Measurements from ENCODE around the gene ZBP1.

The ZBP1 gene

GRCh38 chr20:57618091-57618763 is 2.0 kb downstream of the ZBP1 start:
- no peak for DNase-seq (ENCODE audit: low read depth)

- DNase-seq (ENCODE audit: low read depth): no peak
These were observed 3.0 kb downstream of the ZBP1 start for GRCh38 chr20:57617079-57617795.

DNA sequence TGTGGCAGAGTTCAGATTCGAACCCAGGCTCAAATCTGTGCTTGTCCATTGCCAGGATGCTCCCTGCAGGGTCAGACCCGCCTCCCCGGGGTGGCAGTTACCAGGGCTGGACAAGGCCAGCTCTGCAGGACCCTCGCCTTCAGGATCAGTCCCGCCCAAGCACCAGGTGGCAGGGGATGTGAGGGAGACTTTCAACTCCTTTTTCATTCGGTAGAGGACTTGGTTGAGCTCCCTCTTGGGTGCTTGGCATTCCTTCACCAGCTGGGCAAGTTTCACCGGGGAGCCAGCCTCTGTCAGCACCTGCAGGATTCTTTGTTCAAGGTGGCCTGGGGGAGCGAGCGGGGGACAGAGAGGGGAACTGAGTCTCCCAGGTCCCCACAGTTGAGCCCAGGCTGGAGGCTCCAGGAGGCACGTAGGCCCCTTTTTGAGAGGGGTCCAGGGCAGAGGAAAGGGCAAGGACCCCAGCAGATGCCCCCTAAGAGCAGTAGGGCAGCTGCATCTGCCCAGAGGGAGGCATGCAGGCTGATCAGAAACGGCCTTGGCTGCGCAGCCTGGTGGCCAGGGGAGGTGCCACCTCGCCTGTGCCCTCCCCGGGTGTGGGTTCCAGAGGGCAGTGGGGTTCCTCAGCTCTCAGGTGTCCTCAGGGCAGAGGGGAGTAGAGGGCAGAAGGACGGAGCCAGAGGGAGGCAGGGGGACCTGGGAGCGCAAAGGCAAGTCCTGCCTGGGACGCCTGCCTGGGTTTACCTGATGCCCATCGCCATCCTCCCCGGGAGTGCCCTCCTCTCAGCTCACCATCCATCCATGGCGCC is 3.9 kb downstream of the ZBP1 start:
- no peak for DNase-seq (ENCODE audit: low read depth)

- DNase-seq (ENCODE audit: low read depth): no peak
These were observed 4.8 kb downstream of the ZBP1 start for GRCh38 chr20:57615445-57615811.

GRCh38 chr20:57614490-57615444 is 5.5 kb downstream of the ZBP1 start:
- DNase-seq (ENCODE audit: low read depth): no peak

GRCh38 chr20:57613481-57613921 is 6.7 kb downstream of the ZBP1 start:
- no peak for DNase-seq (ENCODE audit: low read depth)

DNA sequence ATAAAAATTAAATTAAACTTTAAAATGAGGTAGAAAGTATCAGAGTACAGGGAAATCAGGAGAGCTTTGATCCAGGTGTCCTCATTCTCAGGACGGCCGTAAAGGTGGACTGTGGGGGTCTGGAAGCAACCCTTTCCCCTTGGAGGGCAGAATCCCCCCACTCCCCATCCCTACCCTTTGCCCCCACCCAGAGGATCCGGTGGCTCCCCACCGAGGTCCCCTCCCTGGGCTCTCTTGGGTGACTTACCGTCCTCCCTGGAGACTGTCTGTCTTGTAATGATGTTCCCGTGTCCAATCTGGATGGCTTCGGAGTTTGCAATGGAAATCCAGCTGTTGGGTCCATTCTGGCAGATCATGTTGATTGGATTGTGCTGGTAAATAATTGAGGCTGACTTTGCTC is 7.3 kb downstream of the ZBP1 start:
- no peak for DNase-seq (ENCODE audit: low read depth)

- DNase-seq (ENCODE audit: low read depth): no peak
These were observed 7.8 kb downstream of the ZBP1 start for GRCh38 chr20:57612436-57612835.

GRCh38 chr20:57611586-57612311 is 8.5 kb downstream of the ZBP1 start:
- no peak for DNase-seq (ENCODE audit: low read depth)

- DNase-seq (ENCODE audit: low read depth): no peak
These were observed 9.8 kb downstream of the ZBP1 start for GRCh38 chr20:57610261-57610952.

DNA sequence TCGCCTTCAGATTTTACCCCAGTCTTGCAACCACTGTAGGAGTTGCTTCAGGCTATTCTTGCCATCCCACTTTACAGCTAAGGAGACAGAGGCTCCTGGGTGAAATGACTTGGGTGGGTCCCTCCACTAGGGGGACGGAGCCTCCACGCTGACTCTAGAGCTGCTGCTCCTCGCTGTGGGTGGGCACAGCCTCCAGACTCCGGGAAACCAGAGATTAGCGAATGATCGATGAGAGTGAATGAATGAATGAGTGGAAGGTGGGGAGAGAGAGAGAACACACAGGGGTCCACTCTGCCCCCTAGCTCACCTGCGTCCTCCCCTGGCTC is 10.4 kb downstream of the ZBP1 start:
- no peak for DNase-seq (ENCODE audit: low read depth)

DNA sequence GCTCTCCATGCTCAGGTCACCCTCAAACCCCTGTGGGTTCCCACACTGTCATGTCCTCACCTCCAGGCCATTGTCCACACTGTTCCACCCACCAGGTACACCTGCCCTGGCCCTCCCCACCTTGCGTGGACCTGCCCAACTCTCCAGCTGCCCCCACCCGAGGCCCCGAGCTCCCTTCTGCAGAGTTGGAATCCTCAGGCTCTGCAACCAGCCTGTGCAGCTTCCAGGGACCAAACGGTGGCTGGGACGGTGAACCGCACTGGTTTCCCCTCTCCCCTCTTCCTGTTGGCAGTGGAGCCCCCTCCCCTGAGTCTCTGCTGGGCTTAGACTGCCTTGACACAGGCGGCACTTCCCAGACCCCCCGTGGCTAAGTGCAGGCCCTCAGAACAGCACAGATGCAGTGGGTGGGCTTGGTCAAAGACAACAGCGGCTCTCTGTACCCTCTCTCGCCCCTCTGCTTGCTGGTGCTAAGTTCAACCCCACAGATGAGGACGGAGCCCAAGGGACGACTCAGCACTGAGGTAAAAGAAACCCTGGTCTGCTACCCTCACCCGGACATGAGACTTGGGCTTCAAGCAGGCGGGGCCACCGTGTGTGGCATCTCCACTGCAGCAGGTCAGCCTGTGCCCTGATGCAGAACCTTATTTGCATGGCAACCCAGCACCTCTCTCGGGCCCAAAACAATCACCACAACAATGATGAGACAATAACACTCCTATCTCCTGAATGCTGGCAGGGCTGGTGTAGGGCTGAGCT is 11.0 kb downstream of the ZBP1 start:
- DNase-seq (ENCODE audit: low read depth): no peak

GRCh38 chr20:57608516-57608915 is 11.7 kb downstream of the ZBP1 start:
- no peak for DNase-seq (ENCODE audit: low read depth)

- DNase-seq (ENCODE audit: low read depth): no peak
These were observed 14.3 kb downstream of the ZBP1 start for GRCh38 chr20:57605878-57606277.

DNA sequence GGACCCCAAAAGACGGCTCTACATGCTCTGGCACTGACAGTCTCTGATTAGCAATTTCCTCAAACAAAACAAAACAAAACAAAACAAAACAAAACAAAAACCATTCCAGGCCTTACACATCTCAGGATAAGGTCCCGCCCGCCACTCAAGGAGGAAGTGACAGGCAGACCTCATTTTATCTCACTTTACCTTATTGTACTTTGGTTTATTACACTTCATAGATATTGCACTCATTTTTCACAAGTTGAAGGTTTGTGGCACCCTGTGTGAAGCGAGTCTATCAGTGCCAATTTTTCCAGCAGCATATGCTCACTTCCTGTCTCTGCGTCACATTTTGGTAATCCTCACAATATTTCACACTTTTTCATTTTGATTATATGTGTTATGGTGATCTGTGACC is 15.2 kb downstream of the ZBP1 start:
- no peak for DNase-seq (ENCODE audit: low read depth)

DNA sequence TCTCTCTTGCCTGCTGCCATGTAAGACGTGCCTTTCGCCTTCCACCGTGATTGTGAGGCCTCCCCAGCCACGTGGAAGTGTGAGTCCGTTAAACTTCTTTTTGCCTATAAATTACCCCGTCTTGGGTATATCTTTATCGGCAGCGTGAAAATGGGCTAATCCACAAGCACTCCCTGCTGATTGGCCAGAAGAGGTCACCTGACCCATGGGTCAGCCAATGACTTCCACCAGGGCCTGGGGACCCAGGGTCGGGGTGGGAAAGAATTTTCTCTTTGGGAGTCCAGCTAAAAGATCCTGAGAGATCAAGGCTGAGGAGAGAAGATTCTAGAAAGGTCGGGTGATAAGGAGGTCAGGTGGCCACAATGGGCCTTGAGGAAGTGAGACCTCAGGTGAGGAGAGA is 17.1 kb downstream of the ZBP1 start:
- no peak for DNase-seq (ENCODE audit: low read depth)

DNA sequence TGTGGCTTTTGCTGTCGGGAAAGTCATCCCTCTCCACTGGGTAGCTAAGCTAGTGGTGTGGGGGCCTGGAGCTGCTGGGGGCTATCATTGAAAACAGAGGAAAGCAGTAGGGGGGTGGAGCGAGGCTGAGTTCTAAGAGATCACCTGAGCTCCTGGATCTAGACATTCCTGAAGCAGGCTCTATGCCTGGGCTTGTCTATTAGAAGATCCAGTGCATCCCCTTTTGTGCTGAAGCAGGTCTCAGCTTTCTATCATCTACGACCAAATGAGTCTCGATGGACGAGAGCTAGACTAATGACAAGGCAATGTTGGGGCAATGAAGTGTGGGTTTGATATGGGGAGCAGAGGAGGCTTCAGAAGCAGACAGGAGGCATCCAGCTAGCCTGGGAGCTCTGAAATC is 18.5 kb downstream of the ZBP1 start:
- DNase-seq (ENCODE audit: low read depth): no peak

- DNase-seq (ENCODE audit: low read depth): no peak
These were observed 19.0 kb downstream of the ZBP1 start for GRCh38 chr20:57601211-57601570.

DNA sequence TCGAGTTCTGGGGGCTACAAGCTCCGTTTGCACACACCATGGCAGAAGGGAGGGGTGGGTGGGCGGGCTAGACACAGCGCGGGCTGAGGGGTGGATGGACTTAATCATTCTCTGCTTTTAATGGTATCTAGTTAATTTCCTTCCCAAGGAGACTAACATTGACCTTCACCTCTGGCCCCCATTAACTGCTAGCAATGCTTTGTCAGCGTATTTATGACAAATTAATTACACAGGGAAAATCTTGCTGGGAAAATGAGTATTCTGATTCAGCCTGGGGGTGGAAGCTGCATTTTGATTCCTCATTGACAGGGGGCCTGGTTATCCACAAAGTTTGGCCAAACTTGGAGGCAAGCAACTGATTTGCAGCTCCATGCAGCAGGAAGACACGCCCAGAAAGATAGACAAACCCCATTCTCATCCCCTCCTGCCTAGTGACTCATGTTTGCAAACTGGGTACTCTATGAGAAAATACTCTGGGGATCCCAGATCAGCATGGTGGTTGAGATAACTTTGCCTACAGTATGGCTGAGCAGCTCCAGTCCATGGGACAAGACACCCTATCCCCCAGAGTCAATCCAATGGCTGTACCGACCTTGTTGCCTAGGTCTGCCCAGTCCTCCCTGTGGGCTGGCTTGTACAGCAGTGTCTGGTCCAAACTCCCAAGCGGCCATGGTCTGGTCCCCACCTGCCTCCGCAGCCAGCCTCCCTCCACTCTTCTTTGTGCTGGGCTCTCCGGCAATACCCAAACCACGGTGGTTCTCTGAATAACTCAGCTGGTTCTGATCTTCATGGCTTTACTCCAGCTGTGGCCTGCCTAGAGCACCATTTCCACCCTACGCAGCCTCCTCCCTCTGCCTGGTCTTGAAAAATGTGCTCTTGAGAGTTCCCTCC is 19.7 kb downstream of the ZBP1 start:
- DNase-seq (ENCODE audit: low read depth): no peak

Data from HS-27A (cell line).